Stimulated activated CD4-positive, alpha-beta T cell treated with anti-CD3 and anti-CD28 coated beads, TNF-alpha, amount 100 ng/mL, for 1 hour (primary cell): Measurements from ENCODE around the gene CREB1.
A peak's percentile ranks its signal among the peaks of the same experiment; 100 is the strongest.
"Not testable (repeated sequence)": the region's sequence is repeated elsewhere in the genome, so short reads cannot be mapped to it uniquely, and the experiment has no call there.

Source experiments
- DNase-seq, 3 donors: peaks; one replicate each; pipeline ENCODE4 v3.0.0-alpha.2; 2020; ENCODE audit warnings: low read depth in 3 of 3, low spot score in 1 of 3

The CREB1 gene

DNA sequence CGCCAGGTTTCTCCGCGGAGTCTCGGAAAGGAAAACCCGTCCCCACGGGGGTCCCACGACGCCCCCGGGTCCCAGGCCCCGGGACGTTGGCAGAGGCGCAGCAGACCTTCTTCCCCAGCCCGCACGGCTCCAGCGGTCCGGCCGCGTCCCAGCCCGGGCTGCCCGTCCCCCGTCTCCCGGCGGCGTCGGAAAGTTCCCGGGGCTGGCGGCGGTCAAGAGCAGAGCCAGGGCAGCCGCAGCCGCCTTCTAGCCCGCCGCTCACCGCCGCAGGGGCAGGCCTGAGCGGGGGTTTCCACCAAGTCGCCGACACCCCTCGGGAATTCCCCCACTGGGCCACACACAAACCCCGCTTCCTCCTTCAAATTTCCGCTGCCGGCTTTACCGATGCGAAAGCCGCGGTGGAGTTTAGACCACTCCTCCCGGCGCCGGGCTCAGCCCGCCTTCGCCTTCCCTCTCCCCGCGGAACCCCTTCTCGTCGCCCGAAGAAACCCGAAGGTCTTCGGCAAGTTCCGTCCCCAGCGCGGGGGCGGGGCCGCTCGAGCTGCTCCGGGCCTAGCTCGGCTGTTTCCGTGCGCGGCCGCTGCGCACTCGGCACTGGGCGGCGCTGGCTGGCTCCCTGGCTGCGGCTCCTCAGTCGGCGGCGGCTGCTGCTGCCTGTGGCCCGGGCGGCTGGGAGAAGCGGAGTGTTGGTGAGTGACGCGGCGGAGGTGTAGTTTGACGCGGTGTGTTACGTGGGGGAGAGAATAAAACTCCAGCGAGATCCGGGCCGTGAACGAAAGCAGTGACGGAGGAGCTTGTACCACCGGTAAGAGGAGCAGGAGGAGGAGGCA, at the start of gene CREB1:
CREB1 (plus strand) TSS at position 633 of the 830 bp plus-strand sequence. CDS start 25,674 bp downstream, outside the sequence.
- peak; percentile 98 to 100 (median 100) for DNase-seq

DNA sequence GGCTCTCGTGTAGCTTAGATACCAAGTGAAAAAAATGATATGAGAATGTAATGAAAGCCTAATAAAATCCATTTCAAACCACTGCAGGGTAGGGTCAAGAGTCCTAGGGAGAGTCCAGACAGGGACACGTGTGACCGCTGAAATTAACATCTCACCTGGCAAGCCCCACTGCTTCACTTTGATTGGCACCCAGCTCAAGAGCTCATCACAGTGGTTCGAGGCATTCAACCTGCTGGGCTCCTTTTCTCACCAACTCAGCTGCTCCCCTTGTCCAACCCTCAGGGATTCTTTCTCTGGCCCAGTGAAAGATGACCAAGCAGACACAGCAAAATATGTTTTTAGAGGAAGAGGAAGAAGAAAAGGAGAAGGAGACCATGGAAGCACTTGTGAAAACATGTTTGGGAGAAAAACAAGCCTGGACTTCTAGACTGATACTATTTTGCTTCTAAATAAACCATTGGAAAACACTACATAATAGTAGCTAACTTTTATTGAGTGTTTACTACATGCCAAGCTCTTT, 49.2 kb upstream of the CREB1 start:
- DNase-seq, result no peak

DNA sequence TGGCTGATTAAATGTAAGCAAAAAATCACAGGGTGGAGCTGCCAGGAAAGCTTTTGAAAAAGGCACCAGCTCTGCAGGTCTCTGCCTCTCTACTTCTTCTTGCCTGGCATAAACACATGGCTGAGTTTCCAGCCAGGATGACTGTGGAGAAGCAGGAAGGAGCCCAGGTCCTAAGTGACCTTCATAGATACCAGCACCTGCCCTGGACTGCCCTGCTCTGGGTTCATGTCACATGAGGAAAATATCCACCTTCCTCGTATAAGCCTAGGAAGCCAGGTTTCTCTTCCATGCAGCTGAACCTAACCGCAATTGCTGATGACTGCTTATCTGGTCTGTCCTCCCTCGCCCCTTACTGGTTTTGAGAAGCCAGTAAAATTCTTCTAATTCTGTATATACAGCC, 47.8 kb upstream of the CREB1 start:
- no peak for DNase-seq

DNA sequence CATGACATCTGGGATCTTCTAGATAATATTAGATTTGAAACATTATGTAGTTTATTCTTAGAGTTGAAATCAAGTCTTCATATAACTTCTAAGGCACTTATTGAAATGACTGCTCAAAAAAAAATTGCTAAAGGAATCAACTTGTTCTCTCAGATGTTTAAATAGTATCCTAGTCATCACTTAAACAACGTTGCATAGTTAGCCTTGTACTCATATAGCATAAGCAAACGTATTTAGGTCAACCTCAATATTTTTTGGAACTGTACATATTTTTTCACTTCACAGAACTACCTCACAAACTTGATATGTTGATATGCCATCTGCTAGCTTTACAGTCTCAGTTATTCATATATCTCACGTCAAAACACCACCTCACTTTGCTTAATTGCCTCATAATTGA, 47.1 kb upstream of the CREB1 start:
- DNase-seq, result no peak

DNA sequence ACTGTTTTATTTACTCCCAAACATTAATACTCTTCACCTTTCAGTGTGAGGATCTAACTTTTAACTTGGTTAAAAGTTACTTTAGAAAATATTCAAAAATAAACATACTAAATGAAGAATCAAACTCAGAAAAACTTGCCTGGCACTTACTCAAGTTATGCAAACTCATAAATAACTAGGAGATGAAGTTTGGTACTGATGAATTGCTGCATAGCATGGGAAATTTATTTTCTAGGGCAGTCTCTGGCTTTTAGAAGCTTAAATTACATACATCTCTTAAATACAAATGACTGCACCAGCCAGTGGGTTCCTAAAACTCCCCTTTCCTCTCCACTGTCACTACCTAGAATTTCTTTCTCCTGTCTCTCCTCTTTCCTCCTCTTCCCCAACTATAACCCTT, 46.7 kb upstream of the CREB1 start:
- no peak for DNase-seq

DNA sequence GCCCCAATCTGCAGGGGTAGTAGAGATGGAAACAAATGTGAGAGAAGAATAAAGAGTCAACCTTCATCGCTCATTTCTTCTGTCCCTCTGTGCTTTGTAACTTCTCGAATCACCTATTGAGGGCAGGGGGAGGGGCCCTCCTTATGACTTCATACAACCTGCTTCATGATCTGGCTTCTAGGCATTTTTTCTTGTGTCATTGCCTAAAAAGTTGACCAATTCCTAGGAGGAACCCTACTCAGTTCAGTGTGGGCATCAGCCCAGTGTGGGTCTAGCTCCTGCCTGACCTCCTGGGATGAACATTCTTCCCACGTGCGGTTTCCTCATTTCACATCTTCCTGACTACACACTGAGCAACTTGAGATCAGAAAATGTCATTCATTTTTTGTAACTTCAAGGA, 46.3 kb upstream of the CREB1 start:
- DNase-seq, result no peak

DNA sequence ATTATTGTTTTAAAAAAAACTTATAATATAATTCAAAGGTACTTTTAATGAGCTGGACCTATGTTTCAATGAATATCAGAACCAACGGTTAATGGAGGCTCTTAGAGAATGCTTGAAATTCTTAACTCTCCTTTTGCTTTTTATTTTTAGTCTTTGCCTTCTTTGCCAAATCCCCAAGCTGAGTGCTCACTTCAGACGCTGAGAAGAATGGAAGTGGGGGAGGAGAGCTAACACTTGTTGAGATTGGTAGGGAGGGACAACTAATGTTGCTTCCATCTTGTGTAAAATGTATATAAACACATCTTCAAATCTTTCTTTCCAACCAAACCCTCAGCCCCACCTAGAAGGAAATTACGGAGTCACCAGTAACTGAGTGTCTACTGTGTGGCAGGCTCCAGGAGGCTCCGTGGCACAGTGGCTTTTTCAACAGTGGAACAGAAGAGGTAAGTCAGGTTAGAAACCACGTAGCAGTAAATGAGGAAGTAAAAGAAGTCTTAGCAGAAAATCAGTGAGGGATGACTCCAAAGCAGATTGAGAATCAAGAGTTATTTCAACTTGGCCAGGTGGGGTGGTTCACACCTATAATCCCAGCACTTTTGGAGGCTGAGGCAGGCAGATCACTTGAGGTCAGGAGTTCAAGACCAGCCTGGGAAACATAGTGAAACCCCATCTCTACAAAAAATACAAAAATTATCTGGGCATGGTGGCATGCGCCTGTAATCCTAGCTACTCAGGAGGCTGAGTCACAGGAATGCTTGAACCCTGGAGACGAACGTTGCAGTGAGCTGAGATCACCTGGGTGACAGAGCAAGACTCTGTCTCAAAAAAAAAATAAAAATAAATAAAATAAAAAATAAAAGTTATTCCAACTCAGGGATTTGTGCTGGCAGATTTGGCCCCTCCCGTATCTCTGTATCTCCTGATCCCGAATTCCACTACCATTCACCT, 45.0 kb upstream of the CREB1 start:
- DNase-seq, result no peak

DNA sequence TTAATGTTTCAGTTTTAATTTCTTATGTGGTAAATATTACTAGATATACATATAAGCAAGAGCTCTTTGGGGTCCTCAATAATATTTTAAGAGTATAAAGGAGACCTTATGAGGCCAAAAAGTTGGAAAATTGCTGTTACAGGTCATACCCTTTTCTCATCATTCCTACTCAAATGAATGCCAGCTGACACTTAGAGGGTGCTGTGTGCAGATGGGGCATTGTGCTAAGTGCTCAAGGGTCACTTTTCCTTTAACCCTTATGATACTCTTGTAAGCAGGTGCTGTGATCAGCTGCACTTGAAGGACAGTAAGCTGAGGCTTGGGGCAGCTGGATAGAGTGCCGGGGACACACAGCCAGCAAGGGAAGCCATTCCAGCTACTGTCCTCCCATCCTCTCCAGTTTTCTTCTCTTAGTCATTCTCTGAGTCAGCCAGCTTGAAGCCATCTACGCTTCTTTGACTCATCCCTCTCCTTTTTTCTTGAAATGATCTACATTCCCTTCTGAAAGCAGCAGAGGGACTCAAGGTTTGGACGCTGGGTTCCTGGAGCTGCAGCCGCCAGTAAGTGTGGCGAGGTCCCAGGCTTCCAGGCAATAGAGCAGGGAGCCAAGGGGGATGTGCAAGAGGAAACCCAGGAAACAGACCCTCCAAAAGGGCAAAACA, 42.0 kb upstream of the CREB1 start:
- DNase-seq, result no peak

DNA sequence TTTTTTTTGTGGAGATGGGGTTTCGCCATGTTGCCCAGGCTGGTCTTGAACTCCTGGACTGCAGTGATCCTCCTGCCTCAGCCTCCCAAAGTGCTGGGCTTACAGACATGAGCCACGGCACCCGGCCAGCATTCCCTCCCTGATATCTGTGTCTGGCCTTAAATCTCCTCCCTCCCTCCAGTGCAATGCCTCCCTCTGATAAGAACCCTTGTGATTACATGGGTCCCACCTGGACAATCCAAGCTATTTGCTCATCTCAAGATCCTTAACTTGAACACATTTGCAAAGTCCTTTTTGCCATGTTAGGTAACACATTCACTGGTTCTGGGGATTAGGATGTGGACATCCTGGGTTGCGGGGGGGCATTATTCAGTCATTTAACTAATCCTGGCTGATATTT, 40.5 kb upstream of the CREB1 start:
- no peak for DNase-seq

DNA sequence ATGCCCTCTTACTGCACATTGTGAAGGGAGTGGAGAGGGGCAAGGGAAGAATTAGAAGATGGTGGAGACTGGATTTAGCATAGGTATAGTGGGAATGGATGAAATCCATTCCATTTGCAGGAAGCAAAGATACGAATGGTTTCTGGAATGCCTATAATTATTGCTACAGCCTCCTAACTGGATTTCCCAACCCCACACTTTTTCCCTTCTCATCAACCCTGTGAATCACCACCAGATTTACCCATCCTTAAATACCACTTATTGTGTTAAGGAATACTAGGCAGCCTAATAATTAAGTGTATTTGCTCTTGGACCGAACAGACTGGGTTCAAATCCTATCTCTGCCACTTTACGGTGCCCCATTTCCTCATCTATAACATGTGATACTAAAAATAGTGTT, 39.3 kb upstream of the CREB1 start:
- no peak for DNase-seq

DNA sequence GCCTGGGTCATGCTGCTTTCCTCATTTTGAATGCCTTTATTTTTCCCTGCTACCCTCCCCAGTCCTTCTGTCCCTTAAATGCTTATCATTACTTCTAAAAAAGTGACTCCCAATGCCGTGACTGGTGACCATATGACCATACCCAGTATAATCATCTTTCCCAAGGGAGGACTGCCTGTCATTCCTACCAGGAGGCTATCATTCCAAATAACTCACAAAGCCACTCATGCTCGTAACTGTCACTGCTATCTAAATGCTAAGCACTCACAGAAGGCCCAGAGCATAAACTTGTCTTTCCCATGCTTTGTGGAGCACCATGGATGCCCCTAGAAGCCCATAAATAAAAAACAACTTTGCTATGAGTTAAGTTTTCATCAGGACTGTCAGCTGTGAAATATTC, 38.7 kb upstream of the CREB1 start:
- no peak for DNase-seq

DNA sequence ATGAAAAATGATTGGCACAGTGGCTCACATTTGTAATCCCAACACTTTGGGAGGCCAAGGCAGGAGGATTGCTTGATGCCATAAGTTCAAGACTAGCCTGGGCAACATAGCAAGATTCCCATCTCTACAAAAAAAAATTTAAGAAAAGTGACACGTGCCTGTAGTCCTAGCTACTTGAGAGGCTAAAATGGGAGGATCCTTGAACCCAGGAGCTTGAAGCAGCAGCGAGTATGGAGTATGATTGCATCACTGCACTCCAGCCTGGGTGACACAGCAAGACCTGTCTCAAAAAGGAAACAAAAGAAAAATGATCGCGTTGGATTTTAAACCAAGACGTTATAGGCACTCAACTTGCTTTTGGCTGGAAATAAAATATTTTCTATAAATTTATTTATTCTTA, 37.8 kb upstream of the CREB1 start:
- no peak for DNase-seq

DNA sequence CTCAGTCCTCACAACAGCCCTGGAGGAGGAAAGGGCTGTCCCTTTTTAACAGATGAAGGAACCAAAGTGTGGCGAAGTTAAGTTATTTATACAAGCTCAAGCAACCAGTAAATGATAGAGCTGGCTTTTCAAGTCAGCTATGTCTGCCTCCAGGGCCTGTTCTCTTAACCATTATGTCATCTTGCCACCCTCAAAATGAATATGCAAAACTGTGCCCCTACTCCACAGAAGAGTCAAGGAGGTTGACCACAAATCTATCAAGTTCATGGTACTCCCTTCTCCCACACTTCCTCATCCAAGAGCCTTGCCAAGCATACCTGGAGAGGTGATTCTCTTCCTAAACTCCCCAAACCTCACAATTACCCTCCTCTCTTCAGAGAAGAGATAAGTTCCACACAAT, 37.3 kb upstream of the CREB1 start:
- no peak for DNase-seq

DNA sequence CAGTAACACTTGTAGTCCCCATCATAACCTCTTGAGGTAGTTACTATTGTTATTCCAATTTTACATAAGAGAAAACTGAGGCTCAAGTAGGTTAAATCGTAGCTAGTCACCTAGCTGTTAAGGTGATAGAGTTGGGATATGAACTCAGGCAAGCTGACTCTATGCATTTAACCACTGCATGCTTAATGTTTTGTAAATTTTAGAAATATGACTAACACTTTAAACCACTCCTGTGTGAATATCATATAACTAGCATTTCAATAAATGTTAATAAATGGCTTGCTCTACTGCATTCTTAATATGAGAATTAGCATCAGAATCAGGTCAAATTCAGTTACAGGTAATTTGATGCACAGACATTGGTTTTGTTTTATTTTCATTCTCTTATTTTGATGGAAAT, 35.6 kb upstream of the CREB1 start:
- no peak for DNase-seq

DNA sequence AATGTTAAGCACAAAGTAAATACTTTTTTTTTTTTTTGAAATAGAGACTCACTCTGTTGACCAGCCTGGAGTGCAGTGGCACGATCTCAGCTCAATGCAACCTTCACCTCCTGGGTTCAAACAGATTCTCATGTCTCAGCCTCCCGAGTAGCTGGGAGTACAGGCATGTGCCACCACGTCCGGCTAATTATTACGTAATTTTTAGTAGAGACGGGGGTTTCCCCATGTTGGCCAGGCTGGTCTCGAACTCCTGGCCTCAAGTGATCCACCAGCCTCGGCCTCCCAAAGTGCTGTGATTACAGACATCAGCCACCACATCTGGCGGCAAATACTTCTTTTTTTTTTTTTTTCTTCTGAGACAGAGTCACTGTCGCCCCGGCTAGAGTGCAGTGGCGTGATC, 32.8 kb upstream of the CREB1 start:
- DNase-seq, result not testable (repeated sequence)

DNA sequence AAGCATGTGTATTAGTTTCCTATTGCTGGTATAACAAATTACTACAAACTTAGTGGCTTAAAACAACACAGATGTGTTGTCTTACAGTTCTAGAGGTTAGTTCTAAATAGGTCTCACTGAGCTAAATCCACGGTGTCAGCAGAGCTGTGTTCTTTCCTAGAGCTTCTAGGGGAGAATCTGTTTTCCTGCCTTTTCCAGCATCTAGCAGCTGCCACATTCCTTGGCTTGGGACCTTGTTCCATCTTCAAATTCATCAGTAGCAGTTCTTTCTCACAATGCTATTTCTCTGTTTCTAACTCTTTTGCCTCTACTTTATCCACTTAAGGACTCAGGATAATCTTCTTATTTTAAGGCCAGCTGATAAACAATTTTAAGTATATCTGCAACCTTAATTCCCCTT, 32.2 kb upstream of the CREB1 start:
- no peak for DNase-seq

DNA sequence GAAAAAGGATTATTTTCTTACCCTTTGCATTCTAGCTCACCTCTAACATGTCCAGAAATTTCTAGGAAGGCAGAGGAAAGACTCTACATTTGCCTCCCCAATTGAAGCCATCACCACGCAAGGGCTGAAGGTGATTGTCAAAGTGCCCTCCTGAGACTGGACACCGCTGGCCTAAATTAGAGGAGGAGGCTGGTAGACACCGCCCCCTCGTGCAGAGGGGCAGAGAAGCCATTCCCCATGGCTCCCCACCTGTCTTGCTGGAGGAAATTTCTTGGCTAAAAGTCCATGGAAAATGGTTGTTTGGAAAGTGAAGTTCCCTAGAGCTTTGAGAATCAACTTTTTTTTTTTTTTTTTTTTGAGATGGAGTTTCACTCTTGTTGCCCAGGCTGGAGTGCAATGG, 31.3 kb upstream of the CREB1 start:
- DNase-seq, result no peak

DNA sequence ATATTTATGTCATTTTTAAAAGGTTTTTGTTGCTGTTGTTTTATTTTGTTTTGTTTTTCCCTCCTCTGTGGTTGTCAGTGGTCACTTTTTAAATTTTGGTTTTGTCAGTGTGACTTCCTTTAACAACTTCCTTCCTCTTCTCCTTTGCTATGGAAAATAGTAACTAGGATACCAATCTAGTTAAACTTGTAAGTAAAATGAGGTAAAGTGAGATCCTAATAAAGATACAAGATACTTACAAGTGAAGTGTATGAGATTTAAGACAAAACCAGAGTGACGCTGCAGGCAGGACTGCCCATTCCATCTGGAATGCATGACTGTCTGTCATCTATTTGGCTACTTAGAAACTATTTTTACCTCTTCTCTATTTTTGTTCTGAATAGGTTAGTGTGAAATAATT, 30.6 kb upstream of the CREB1 start:
- DNase-seq, result no peak

DNA sequence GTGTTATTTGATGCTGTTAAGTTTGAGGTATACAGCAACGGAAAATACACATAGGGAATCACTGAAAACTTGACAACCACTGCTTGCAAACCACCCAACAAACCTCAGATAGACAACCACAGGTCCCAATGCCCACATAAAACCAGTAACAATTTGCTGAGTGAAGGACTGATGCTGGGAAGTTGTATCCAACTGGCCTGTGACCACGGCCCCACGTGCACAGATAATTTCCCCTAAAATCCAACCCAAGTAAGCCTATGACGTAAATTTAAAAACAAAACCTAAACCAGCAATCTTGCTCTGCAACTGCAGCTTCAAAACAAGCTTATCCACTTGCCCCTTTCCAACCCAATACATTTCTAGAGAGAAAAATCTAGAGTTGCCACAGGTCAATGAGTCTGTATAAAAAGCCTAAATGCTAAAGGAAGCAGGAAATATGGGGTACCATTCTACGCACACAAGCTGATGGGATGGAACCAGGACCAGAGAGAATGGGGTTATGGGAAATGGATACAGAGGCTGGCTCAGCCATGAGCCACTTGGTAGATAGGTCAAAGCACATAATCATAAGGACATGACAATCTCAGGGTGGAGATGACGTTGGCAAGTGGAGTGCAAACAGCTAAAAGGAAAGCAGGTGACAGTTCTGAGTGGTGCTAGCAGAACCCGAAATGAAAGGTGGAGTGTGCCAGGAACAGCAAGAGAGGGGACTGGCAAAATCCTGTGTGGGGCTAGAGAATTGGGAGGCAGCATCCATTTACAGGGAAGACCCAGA, 27.8 kb upstream of the CREB1 start:
- DNase-seq, result no peak

DNA sequence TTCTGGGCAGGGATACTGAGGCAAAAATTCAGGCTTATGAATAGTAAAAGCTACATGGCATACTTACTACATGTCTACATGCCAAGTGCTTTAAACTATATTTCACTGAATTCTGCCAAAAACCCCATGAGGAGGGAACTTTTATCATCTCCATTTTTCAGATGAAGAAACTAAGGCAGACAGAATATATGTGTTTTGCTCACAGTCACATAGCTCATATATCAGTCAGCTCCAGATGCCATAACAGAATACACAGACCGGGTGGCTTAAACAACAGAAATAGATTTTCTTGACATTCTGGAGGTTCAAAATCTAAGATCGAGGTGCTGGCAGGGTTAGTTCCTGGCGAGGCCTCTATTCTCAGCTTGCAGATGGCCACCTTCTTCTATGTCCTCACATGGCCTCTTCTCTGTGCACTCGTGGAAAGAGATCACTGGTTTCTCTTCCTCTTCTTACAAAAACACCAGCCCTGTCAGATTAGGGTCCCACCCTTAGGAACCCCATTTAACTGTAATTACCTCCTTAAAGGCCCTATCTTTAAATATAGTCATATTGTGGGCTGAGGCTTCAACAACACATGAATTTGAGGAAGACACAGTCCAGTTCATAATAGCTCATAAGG, 27.1 kb upstream of the CREB1 start:
- no peak for DNase-seq
